Measurements from ENCODE around the gene DTNA.
"Not testable (repeated sequence)": the region's sequence is repeated elsewhere in the genome, so short reads cannot be mapped to it uniquely, and the experiment has no call there.

Gene DTNA

DNA sequence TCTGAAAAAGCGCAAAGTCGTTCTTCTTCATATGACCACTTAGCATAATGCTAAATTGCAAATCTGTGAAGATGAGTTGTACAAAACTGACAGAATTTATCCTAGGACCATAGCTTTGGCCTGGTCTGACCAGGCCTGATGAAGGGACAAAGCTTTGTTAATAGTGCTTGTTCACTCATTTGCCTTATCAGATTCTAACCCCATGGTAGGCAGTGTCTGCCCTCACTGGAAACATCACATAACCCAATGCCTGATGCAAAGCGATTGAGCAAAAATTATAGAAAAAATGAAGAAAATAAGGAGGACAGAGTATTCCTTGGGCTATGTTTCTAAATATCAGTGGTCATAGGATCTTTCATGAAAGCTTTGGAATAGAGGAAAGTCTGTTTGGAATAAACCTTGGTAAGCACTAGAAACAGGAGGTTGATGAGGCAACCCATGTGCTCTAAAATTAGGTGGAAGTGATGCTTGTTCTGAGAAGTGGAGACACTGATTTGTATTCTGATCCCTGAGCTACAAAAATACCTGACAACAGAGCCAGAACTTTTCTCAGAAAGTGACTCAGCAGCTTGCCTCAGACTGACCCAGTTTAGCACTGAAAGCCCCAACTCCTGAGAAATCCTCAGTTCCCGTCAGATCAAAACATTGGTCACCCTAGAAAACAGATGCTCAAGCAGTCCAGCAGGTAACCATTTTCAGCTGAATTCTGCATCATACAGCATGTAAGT lies 199.7 kb downstream of the DTNA start:
- DNase-seq, result no peak

DNA sequence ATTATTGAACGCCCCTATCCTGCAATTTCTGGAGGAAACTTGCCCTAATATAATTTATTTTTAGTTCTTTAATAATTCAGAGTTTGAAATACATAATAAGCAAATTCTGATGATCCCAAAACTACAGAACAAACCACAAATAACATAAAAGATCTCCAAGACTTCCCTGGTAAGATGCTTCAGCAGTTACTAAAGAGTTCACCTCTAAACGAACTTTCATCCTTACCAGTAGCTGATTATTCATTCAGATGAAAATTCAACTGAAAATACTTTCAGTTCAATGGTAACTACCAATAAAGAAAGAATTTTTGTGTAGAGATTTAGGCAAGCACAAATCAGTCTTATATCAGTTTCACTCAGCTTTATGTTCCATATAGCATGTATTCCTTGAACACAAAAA lies 201.0 kb downstream of the DTNA start:
- no peak for DNase-seq

DNA sequence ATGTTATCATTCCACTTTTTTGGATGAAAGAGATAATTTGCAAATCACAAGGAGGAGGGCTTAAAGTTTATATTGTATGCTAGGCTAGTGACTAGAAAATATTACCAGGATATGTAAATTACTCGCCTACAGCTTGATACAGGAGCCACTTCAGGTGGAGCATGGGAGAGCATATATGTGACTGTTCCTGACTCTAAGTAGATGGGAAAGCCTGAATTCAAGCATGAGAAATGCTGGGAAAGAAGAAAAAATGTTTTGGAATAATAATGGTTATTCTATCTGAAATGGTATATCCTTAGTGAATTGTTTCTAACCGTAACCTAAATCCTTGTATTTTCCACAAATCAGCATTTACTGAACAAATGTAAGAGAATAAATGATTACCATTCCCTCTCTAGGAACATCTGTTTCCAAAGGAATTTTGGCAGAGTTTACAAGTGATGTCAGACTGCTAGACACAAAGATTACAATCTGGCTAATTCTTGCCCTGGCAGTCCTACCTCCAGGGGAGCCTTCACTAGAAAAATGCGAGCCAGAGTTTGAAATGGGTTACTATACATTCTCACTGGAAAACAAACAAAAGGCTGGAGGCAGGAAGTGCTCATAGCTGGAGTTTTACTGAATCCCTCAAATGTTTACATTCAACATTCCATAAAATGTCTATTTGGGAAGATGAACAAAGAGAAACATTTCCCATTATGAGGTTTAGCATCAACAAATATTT lies 201.7 kb downstream of the DTNA start:
- peak in 1 of 2 experiments; percentile 16 for DNase-seq

DNA sequence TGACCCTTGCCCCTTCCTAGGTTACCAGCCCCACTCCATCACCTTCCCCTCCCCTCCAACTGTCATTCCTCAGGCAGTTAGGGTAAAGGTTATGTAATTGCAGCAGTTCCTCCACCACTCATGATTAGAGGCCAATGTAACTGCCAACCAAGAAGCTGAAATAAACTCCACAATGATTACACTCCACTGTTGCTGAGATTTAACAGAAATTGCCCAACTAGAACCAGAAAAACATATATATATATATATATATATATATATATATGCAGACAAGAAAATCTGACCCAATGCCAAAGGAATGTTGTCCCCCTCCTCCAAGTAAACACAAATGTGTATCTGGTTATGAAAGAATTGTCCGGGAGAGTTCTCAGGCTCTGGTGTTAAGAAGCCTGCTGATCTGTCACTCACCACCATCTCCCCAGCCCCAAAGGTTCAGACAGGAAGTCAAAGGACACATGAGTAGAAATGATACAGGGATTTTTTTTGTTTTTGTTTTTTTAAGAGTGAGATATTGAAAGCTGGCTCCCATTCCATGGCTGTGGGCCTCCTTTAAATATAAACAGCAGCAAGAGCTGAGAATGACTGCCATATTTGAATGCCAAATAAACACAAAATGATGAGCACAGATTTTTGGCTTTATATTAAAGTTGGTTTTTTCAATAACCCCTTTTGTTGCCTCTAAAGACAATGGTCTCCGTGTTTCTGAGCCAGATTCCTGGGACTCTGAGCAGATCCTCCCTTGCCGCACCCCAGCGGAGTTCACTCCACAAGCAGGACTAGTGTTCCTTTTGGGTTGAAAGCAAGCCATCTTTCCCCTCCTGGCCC lies 204.0 kb downstream of the DTNA start:
- no peak for DNase-seq

DNA sequence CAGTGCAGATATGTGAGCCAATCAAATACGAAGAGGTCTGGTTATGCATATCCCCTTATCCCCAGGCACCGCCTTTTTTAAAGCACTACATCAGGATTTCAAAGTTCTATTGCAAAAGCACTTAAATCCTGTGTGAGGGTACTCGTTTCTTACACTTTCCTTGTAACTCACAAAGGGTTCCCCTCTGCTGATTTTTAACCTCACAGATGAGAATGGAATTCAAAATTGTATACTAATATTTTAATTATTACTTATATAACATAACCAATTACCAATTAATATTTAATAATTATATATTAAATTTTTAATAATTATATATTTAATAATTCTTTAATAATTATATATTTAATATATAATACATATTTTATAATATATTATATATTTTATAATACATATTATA lies 204.9 kb downstream of the DTNA start:
- DNase-seq, result no peak

DNA sequence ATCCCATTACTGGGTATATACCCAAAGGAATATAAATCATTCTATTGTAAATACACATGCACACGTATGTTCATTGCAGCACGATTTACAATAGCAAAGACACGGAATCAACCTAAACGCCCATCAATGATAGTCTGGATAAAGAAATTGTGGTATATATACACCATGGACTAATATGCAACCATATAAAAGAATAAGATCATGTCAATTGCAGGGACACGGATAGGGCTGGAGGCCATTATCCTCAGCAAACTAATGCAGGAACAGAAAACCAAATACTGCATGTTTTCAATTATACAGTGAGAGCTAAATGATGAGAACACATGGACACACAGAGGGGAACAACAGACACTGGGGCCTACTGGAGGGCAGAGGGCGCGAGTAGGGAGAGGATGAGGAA lies 206.4 kb downstream of the DTNA start:
- DNase-seq, result not testable (repeated sequence)

DNA sequence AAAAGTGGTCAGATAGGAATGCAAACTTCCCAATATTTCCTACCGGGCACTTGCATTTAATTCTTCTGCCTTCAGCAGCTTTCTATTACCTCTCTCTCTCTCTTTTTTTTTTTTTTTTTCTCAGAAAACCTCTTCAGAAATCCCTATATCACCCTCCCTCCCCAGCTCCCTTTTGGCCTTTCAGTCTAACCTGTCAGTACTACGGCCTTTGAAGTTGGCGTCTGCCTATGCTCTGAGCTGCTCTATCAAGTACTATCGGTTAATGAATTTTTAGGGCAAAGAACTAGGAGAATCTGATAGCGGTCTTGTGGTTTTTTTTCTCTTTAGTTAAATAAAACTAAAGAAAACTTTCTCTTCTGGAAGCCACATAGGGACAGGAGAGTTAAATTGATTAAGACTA lies 208.8 kb downstream of the DTNA start:
- DNase-seq, result no peak

GRCh38 chr18:34921226-34921625 lies 211.1 kb downstream of the DTNA start:
- no peak for DNase-seq

DNA sequence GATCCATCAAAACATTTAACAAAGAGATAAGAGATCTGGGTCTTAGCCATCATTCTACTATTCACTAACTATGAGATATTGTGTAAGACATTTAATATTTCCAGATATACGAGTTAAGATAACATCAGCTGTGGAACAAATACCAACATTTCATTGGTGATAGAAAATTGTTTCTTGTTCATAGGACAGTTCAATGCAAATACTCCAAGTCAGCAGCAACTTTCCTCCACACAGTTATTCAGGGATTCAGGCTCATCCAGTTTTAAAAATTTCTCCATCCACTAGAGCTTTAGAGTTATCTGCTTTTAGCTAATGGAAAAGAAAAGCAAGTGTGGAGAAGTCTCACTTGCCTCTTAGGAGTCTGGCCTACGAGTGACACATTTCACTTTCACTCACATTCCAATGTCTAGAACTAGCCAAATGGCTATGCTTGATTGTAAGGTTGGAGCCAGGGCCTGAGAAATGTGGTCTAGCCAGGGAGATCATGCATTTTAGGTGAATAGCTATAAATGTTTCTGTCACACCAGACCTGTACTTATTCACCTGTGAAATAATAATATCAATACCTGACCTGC lies 211.8 kb downstream of the DTNA start:
- no peak for DNase-seq

DNA sequence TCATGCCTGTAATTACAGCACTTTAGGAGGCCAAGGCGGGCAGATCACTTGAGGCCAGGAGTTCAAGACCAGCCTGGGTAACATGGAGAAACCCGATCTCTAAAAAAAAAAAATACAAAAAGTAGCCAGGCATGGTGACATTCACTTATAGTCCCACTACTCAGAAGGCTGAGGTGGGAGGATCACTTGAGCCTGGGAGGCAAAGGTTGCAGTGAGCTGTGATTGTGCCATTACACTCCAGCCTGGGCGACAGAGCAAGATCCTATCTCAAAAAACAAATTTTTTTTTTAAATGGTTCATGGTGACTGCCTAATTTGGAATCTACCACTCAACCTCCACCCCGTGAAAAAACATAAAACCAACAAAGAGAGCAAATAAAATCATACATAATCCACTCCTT lies 212.5 kb downstream of the DTNA start:
- DNase-seq, result not testable (repeated sequence)

DNA sequence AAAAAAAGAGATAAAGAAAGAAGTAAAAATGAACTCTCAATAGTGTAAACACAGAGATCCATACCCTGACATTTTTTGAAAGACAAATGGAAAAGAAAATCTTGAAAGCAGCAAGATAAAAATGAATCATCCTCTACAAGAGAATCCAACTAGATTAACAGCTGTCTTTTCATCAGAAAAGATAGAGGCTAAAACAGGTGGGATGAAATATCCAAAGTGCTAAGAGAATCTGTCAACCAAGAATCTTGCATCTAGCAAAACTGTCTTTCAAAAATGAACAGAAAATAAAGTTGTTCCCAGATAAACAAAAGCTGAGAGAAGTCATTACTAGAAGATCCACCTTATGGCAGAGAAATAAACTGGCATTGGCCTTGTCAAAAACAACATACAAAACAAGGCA lies 213.8 kb downstream of the DTNA start:
- DNase-seq, result no peak

DNA sequence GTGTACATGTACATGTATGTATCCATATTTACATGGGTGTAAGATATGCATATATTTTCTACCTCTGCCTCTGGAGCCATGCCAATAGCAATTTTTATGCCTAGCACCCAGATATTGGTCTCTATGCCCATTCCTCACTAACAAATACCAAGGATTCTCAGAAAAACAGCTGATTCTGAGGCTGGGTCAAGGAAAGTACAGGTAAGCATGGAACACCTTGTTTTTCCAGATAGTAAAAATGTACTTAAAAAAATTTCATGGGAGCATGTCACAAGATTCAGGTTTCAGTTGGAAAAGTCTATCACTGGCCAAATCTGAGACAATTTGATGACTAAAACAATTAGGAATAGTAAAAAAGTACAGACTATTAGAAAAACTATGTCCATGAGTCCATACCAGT lies 216.6 kb downstream of the DTNA start:
- no peak for DNase-seq

- no peak for DNase-seq
Observed at GRCh38 chr18:34928088-34928753, 218.1 kb downstream of the DTNA start.

DNA sequence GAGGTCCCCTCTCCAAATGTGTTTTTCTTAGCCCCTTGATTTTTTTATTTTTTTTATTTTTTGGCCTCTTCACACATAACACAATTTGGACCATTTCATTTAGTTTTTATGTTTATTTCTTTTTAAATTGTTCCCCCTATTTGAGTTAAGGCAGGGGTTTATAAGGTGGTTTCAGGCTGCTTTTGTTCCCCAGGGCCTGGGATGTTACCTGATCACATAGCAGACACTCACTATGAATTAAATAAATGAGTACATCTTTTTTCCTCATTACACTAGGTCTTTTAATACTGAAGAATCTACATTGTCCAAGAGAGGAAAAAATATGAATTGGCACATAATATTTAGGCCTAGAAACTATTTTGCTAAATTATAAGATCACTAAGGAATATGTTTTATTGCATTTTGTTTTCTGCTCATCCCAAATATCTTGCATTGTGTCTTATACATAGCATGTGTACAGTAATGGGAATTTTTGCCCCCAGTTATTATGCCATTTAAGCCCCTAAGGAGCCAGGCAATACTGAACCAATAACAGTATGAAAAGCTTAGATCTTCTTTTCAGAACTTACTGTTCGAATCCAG lies 218.7 kb downstream of the DTNA start:
- DNase-seq, result no peak

DNA sequence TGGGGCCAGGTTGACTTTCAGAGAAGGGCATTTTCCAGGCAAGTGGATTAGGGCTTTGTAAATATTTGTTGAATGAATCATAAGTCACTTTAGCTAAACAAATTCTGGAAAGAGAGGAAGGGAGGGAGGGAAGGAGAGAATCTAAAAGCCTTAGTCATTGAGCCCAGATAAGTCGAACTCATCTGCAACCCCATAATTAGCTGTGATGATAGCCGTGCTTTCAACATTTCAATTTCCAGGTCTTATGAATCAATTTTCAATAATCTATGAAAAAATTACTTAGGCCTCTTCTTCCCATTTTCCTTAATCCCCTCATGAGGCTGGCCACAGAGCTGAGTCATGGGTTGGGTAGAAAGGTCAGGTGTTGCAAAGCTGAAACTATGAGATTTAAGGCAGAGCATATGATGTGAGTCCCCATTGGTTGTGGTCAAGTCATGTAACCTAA lies 219.3 kb downstream of the DTNA start:
- DNase-seq, result no peak

GRCh38 chr18:34932363-34932762 lies 222.3 kb downstream of the DTNA start:
- DNase-seq, result no peak

DNA sequence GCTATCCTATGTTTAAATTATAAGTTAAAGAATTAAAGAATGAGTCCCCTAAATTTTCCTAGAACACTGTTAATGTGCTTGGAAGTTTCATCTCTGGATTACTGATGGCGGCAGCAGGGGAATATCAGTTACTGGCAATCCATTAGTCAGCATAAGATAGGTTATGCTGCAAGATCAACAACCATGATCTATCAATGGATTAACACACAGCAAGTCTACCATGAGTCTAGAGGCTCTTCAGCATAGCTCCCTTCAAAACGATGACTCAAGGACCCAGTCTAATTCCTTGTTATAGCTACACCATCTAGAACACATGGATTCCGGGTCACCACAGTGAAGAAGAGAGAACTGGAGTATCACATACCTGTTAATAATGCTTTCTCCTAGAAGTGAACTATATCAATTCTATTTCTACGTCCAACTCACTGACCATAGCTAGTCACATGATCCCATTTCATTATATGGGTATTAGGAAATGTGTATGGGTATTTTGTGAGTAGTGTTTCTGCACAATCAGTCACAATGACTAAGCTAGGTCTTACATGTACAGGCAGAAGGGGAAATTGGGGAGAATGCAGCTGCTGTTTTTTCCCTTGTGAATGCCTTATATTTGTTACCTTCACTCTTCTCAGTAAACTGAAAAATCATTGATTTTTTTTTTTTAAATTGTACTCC lies 222.8 kb downstream of the DTNA start:
- no peak for DNase-seq

DNA sequence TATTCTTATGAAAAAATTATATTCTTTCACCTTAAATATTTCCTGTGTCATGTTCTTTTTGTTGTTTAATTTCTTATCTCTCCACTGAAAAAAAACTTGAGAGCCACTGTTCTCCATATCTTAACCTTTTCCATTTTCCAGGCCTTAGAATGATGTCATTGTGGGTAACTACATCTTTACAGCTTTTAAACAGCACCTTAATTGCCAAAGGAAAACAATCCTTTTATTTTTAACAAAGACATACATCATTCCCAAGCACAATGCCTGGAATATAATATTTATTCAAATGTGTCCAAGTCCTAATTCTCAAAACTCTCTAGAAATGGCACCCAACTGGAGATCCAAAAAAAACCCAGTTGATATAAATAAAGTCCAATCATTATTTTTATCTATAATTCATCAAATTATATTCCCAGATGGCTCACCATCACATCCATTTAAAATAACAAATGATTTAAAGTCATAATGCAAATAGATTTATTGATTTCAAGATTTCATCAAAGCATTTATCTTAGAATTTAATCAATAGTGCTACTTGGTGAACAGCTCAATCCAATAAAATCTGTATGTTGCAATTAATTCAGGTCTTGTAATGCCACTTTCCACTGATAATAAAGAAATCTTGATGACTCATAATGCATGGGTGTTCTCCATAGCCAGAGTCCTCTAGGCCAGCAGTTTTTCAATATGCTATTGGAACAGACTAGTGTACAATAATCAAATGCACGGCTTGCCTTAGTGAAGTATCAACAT lies 224.0 kb downstream of the DTNA start:
- no peak for DNase-seq

DNA sequence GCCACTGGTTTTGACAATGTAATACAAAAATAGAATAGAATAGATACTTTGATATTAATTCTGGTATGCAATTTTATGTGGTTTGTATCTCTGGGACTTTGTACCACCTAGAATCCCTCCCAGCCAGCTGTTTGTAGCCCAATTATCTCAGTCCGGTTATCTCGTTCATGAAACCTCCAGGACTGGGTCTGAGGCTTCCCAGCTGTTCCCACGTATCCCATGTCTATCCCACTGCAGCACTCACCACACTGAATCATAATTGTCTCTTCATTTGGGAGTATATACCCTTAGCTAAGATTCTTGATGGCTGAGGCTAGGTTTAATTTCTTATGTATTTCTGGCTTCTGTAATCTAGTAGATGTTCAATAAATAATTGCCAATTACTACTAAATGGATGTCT lies 226.7 kb downstream of the DTNA start:
- DNase-seq, result no peak

GRCh38 chr18:34938090-34938489 lies 228.0 kb downstream of the DTNA start:
- DNase-seq, result no peak

Measured in cerebellar nuclear complex (tissue), 1 donor.